WTC11 (cell line): ENCODE data around the gene CADM1. TPM values are rescaled to one million over a fixed set of nuclear protein-coding genes. Genes with fewer than 3 reads are reported as not detected.

Experiments
- ATAC-seq: fragments of 200-7000 bp; cut with Tn5 transposase; 2 replicates; pipeline ENCODE4 v1.10.0; 2021; ENCODE audit warnings: mild to moderate bottlenecking, moderate library complexity
- CTCF ChIA-PET: fragments of 300-600 bp; sonication (Branson Sonifier 250); formaldehyde crosslinking; loops from one replicate; lab custom pipeline; 2021; ENCODE audit warnings: antibody characterized with exemption; lab: Charles Lee
- POLR2A ChIA-PET: fragments of 350-600 bp; sonication (Branson Sonifier 250); formaldehyde crosslinking; loops from one replicate; lab custom pipeline; 2021; ENCODE audit warnings: antibody characterized with exemption; lab: Charles Lee
- DNase-seq: peaks from one replicate; pipeline ENCODE4 v3.0.0; 2021; ENCODE audit warnings: low spot score
- H3K27ac Mint-ChIP-seq: 2 replicates; pipeline ENCODE4 v1.8.0; 2021; ENCODE audit warnings: mixed read lengths
- H3K27me3 Mint-ChIP-seq: 2 replicates; pipeline ENCODE4 v1.8.0; 2021; ENCODE audit warnings: low read depth, mild to moderate bottlenecking, moderate library complexity, mixed read lengths
- H3K36me3 Mint-ChIP-seq: 2 replicates; pipeline ENCODE4 v1.8.0; 2021; ENCODE audit warnings: mixed read lengths
- H3K4me1 Mint-ChIP-seq: 2 replicates; pipeline ENCODE4 v1.8.0; 2022; ENCODE audit warnings: mixed read lengths
- H3K4me3 Mint-ChIP-seq: 2 replicates; pipeline ENCODE4 v1.8.0; 2021; ENCODE audit warnings: mild to moderate bottlenecking, moderate library complexity, mixed read lengths
- H3K9me3 Mint-ChIP-seq: 2 replicates; pipeline ENCODE4 v1.8.0; 2021; ENCODE audit warnings: mixed read lengths
- CBFB ChIP-seq: sonication (generic); formaldehyde crosslinking; IDR thresholded peaks from 2 replicates; pipeline ENCODE4 v1.8.1; 2022; ENCODE audit warnings: mild to moderate bottlenecking, low read depth, missing genetic modification reagents
- ELF4 ChIP-seq: sonication (generic); formaldehyde crosslinking; IDR thresholded peaks from 2 replicates; pipeline ENCODE4 v1.8.1; 2022; ENCODE audit warnings: low read depth, mild to moderate bottlenecking, moderate library complexity, missing genetic modification reagents
- ETV6 ChIP-seq: sonication (generic); formaldehyde crosslinking; IDR thresholded peaks from 2 replicates; pipeline ENCODE4 v1.8.1; 2022; ENCODE audit warnings: mild to moderate bottlenecking, missing genetic modification reagents
- FOXP1 ChIP-seq: sonication (generic); formaldehyde crosslinking; IDR thresholded peaks from 2 replicates; pipeline ENCODE4 v1.8.0; 2022; ENCODE audit warnings: missing genetic modification reagents, mild to moderate bottlenecking, moderate library complexity, borderline replicate concordance
- GRHL2 ChIP-seq: fragments of 250-450 bp; sonication (Bioruptor Pico); IDR thresholded peaks from 2 replicates; pipeline ENCODE4 v1.8.0; 2022; ENCODE audit warnings: mild to moderate bottlenecking, moderate library complexity; ENCODE audit not compliant: insufficient replicate concordance, severe bottlenecking
- IRF2 ChIP-seq: sonication (generic); formaldehyde crosslinking; IDR thresholded peaks from 2 replicates; pipeline ENCODE4 v1.8.0; 2022; ENCODE audit warnings: low read depth, missing genetic modification reagents, borderline replicate concordance
- MAX ChIP-seq: sonication (generic); formaldehyde crosslinking; IDR thresholded peaks from 2 replicates; pipeline ENCODE4 v1.8.0; 2022; ENCODE audit warnings: mild to moderate bottlenecking, missing genetic modification reagents
- RORB ChIP-seq: fragments of 250-450 bp; sonication (Bioruptor Pico); IDR thresholded peaks from 2 replicates; pipeline ENCODE4 v1.9.0; 2021; ENCODE audit warnings: mild to moderate bottlenecking
- SMAD3 ChIP-seq: sonication (generic); formaldehyde crosslinking; IDR thresholded peaks from 2 replicates; pipeline ENCODE4 v1.8.0; 2022; ENCODE audit warnings: missing genetic modification reagents, mild to moderate bottlenecking, borderline replicate concordance
- TEAD4 ChIP-seq: sonication (generic); formaldehyde crosslinking; IDR thresholded peaks from 2 replicates; pipeline ENCODE4 v1.8.0; 2022; ENCODE audit warnings: mild to moderate bottlenecking, missing genetic modification reagents
- USF2 ChIP-seq: sonication (generic); formaldehyde crosslinking; IDR thresholded peaks from 2 replicates; pipeline ENCODE4 v1.8.1; 2023; ENCODE audit warnings: mild to moderate bottlenecking, missing genetic modification reagents, moderate library complexity
- ZNF121 ChIP-seq: sonication (generic); formaldehyde crosslinking; IDR thresholded peaks from 2 replicates; pipeline ENCODE4 v1.8.0; 2023; ENCODE audit warnings: missing genetic modification reagents
- ZNF138 ChIP-seq: sonication (generic); formaldehyde crosslinking; conservative IDR thresholded peaks from 2 replicates; pipeline ENCODE4 v1.8.1; 2022; ENCODE audit warnings: mild to moderate bottlenecking, moderate library complexity, missing genetic modification reagents
- ZNF219 ChIP-seq: sonication (generic); formaldehyde crosslinking; IDR thresholded peaks from 2 replicates; pipeline ENCODE4 v1.8.0; 2023; ENCODE audit warnings: missing genetic modification reagents, mild to moderate bottlenecking, borderline replicate concordance
- ZNF281 ChIP-seq: sonication (generic); formaldehyde crosslinking; IDR thresholded peaks from 2 replicates; pipeline ENCODE4 v1.8.0; 2023; ENCODE audit warnings: mild to moderate bottlenecking, missing genetic modification reagents
- ZNF671 ChIP-seq: fragments of 250-450 bp; sonication (Bioruptor Pico); IDR thresholded peaks from 2 replicates; pipeline ENCODE4 v1.8.0; 2021; ENCODE audit warnings: mild to moderate bottlenecking
- ZSCAN18 ChIP-seq: fragments of 250-450 bp; sonication (Bioruptor Pico); IDR thresholded peaks from 2 replicates; pipeline ENCODE4 v2.1.2; 2022; ENCODE audit warnings: mild to moderate bottlenecking, moderate library complexity
- total RNA-seq: library from RNA; stranded (reverse); gene quantifications from 3 replicates; pipeline ENCODE4 v1.2.3, GENCODE V29; 2021
- TF ChIP-seq, protein P1 (sequence below): sonication (generic); formaldehyde crosslinking; IDR thresholded peaks from 2 replicates; pipeline ENCODE4 v1.8.1; 2023; ENCODE audit warnings: mild to moderate bottlenecking, missing genetic modification reagents, moderate library complexity
- TF ChIP-seq, protein P2 (sequence below): sonication (generic); formaldehyde crosslinking; IDR thresholded peaks from 2 replicates; pipeline ENCODE4 v1.8.1; 2023; ENCODE audit warnings: mild to moderate bottlenecking, missing genetic modification reagents, borderline replicate concordance
- TF ChIP-seq, protein P3 (sequence below): sonication (generic); formaldehyde crosslinking; IDR thresholded peaks from 2 replicates; pipeline ENCODE4 v1.8.1; 2023; ENCODE audit warnings: mild to moderate bottlenecking, missing genetic modification reagents

CADM1 gene
- total RNA-seq, 1 experiment from 2014 or later: 26.8 TPM

DNA sequence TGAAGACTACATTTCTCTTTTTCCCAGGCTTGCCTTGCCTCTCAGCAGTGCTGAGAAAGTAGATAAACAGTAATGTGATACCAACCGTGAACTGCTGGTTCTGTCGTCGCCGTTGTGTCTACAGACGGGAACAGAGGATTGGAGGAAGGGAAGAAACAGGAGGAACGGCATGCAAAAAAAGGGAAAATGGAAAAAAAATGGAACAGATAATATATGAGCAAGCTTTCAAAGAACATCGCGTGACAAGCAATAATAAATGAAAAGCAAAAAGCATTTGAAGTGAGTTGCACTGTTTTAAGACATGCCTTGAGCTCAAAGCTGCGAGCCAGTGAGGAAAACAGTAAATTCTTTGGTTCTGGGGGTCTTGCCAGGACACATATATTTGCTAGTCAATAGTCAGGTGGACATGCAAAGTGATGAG is 305.9 kb downstream of the CADM1 start (continued):
- TF ChIP-seq ZSCAN18 (CRISPR knock-in tag): no peak

- Mint-ChIP-seq H3K36me3 (no peaks in the 10 kb centered on the region), H3K27me3 (peaks cover 29% of the 10 kb centered on the region), H3K27ac (no peak overlapping the region), H3K4me1 (peaks cover 28% of the 10 kb centered on the region), H3K4me3 (no peak overlapping the region), H3K9me3 (no peaks in the 10 kb centered on the region)
- DNase-seq (no peak), ATAC-seq (no peak)
- CTCF ChIA-PET: interaction anchor here (0.9 to 1.7 kb wide), 2 partner anchors 19 to 81 kb away, joined by 3 to 11 read pairs; no protein-coding TSS in a partner anchor
- TF ChIP-seq ZNF281 (CRISPR knock-in tag): no peak
- TF ChIP-seq ZNF138 (CRISPR knock-in tag): no peak
- TF ChIP-seq, protein P1, sequence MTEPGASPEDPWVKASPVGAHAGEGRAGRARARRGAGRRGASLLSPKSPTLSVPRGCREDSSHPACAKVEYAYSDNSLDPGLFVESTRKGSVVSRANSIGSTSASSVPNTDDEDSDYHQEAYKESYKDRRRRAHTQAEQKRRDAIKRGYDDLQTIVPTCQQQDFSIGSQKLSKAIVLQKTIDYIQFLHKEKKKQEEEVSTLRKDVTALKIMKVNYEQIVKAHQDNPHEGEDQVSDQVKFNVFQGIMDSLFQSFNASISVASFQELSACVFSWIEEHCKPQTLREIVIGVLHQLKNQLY (CRISPR knock-in tag): no peak
- no peak for TF ChIP-seq ELF4 (CRISPR knock-in tag)
- no peak for TF ChIP-seq FOXP1 (CRISPR knock-in tag)
- TF ChIP-seq, protein P2, sequence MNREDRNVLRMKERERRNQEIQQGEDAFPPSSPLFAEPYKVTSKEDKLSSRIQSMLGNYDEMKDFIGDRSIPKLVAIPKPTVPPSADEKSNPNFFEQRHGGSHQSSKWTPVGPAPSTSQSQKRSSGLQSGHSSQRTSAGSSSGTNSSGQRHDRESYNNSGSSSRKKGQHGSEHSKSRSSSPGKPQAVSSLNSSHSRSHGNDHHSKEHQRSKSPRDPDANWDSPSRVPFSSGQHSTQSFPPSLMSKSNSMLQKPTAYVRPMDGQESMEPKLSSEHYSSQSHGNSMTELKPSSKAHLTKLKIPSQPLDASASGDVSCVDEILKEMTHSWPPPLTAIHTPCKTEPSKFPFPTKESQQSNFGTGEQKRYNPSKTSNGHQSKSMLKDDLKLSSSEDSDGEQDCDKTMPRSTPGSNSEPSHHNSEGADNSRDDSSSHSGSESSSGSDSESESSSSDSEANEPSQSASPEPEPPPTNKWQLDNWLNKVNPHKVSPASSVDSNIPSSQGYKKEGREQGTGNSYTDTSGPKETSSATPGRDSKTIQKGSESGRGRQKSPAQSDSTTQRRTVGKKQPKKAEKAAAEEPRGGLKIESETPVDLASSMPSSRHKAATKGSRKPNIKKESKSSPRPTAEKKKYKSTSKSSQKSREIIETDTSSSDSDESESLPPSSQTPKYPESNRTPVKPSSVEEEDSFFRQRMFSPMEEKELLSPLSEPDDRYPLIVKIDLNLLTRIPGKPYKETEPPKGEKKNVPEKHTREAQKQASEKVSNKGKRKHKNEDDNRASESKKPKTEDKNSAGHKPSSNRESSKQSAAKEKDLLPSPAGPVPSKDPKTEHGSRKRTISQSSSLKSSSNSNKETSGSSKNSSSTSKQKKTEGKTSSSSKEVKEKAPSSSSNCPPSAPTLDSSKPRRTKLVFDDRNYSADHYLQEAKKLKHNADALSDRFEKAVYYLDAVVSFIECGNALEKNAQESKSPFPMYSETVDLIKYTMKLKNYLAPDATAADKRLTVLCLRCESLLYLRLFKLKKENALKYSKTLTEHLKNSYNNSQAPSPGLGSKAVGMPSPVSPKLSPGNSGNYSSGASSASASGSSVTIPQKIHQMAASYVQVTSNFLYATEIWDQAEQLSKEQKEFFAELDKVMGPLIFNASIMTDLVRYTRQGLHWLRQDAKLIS (CRISPR knock-in tag): no peak
- TF ChIP-seq MAX (CRISPR knock-in tag): no peak
- TF ChIP-seq, protein P3, sequence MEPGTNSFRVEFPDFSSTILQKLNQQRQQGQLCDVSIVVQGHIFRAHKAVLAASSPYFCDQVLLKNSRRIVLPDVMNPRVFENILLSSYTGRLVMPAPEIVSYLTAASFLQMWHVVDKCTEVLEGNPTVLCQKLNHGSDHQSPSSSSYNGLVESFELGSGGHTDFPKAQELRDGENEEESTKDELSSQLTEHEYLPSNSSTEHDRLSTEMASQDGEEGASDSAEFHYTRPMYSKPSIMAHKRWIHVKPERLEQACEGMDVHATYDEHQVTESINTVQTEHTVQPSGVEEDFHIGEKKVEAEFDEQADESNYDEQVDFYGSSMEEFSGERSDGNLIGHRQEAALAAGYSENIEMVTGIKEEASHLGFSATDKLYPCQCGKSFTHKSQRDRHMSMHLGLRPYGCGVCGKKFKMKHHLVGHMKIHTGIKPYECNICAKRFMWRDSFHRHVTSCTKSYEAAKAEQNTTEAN (CRISPR knock-in tag): no peak
- TF ChIP-seq SMAD3 (CRISPR knock-in tag): no peak
- TF ChIP-seq CBFB (CRISPR knock-in tag): no peak
- POLR2A ChIA-PET: no interaction called here
Observed at GRCh38 chr11:115197433-115197832, 306.8 kb downstream of the CADM1 start.

- CTCF ChIA-PET: interaction anchor here (0.9 to 1.4 kb wide), 2 partner anchors 20 to 81 kb away, joined by 3 to 12 read pairs; no protein-coding TSS in a partner anchor
- peaks cover 29% of the 10 kb centered on the region for H3K27me3 Mint-ChIP-seq
- H3K36me3 Mint-ChIP-seq: no peaks in the 10 kb centered on the region
- H3K4me3 Mint-ChIP-seq: no peak overlapping the region
- DNase-seq: no peak
- no peak for ATAC-seq
- no peak overlapping the region for H3K27ac Mint-ChIP-seq
- POLR2A ChIA-PET: no interaction called here
- H3K4me1 Mint-ChIP-seq: peaks cover 26% of the 10 kb centered on the region
- no peaks in the 10 kb centered on the region for H3K9me3 Mint-ChIP-seq
- no peak for TF ChIP-seq TEAD4 (CRISPR knock-in tag)
- TF ChIP-seq GRHL2 (CRISPR knock-in tag): no peak
- no peak for TF ChIP-seq IRF2 (CRISPR knock-in tag)
- no peak for TF ChIP-seq ETV6
- no peak for TF ChIP-seq ZNF219 (CRISPR knock-in tag)
- no peak for TF ChIP-seq ZNF671 (CRISPR knock-in tag)
- no peak for TF ChIP-seq ZNF121
- TF ChIP-seq, protein P3 (CRISPR knock-in tag): no peak
- TF ChIP-seq USF2 (CRISPR knock-in tag): no peak
- no peak for TF ChIP-seq RORB (CRISPR knock-in tag)
Observed at GRCh38 chr11:115197031-115197430, 307.2 kb downstream of the CADM1 start.
